HL-60 (cell line): Measurements from ENCODE around the gene CSTF3.

Source experiments
- CTCF ChIP-seq: IDR thresholded peaks from one replicate; pipeline ENCODE4 v1.5.1; 2011; ENCODE audit warnings: low read length, control low read depth, inconsistent platforms; ENCODE audit not compliant: insufficient read depth
- GABPA ChIP-seq: IDR thresholded peaks from 2 replicates; pipeline ENCODE4 v1.6.1; 2012; ENCODE audit warnings: low read depth
- POLR2AphosphoS5 ChIP-seq: IDR thresholded peaks from 2 replicates; pipeline ENCODE4 v1.6.1; 2012; ENCODE audit warnings: low read depth
- SPI1 ChIP-seq: IDR thresholded peaks from 2 replicates; pipeline ENCODE4 v1.6.1; 2012; ENCODE audit warnings: low read depth, mild to moderate bottlenecking, borderline replicate concordance

- TF ChIP-seq CTCF (no peak), SPI1 (no peak), GABPA (no peak), POLR2AphosphoS5 (no peak)
Measured at GRCh38 chr11:33067294-33067693, 94.0 kb downstream of the CSTF3 start.
